Measurements from ENCODE around the gene CCDC146.

Gene CCDC146

DNA sequence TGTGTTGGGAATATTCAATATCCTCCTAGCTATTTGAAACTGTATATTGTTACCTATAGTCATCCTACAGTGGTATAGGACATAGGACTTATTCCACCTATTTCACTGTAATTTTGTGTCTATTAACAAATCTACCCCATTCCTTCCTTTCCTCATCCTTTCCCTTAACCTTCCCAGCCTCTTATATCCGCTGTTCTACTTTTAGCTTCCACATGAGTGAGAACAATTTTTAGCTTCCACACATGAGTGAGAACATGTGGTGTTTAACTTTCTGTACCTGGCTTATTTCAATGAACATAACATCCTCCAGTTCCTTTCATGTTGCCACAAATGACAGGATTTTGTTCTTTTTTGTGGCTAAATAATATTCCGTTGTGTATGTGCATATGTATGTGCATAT is 173.1 kb downstream of the CCDC146 start:
- DNase-seq = no peak

DNA sequence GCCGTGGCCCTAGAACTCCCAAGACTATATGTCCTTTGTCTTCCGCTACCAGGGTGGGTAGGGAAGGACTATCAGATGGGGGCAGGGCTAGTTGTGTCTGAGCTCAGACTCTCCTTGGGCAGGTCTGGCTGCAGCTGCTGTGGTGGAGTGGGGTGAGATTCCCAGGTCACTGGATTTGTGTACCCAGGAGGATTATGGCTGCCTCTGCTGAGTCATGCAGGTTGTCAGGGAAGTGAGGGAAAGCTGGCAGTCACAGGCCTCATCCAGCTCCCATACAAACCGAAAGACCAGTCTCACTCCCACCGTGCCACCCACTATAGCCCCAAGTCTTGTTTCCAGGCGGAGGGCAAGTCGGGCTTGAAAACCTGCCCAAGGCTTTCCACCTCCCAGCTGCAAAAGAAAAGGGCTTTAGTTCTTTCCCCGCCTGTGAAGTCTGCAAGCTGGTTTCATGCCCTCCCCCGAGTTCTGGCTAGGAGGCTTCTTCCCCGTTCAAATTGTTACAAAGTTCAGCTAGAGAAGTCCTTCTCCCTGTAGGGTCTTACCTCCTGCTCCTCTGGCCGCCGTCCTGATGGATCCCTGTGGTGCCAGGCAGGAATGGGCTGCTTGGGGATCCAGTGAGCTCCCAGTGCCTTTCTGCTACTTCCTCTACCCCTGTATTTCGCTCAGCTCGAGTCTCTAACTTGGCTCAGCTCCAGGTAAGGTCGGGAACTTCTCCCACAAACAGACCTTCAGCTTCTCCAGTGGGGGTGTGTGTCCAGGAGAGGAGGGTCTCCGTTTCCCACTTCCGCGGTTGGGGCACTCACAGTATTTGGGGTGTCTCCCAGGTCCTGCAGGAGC is 184.0 kb downstream of the CCDC146 start:
- no peak for DNase-seq

DNA sequence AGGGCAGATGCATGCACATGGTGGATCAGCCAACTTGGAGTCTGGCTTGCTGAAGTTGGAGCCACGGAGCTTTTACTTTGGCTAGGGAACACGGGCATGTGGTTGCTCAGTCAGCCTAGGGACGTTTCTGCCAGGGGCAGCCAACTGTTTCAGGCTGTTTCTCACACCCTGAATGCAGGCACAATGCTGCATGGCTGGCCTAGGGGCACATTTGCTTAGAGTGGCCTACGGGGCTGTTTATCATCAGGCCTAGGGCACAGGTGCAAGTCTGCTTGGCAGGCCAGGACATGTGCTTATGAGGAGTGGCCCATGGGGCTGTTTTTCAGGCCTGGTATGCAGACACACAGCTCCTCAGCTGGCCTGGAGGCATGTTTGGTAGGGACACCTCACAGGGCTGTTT is 186.4 kb downstream of the CCDC146 start:
- DNase-seq = no peak

DNA sequence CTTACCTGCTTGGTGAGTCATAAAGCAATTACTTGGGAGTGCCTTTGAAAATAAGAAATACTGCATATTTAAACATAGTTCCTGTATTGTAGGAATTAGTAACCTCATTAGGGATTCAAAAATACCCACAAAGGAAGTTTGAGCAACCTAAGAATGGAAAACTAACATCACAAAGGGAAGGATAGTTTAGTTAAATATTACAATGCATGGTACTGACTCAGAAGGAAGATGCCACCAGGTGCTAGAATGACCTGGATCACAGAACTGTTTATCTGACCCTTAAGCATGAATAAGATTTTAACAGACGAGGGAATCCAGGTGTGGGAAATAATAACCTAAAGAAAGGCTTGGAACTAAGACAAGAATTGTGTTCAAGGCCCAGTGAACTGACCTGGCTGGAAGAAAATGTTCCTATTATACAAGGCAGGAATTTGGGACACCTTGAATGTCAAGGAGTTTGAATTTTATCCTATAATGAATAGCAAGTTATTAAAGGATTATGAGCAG is 187.4 kb downstream of the CCDC146 start:
- DNase-seq = no peak

DNA sequence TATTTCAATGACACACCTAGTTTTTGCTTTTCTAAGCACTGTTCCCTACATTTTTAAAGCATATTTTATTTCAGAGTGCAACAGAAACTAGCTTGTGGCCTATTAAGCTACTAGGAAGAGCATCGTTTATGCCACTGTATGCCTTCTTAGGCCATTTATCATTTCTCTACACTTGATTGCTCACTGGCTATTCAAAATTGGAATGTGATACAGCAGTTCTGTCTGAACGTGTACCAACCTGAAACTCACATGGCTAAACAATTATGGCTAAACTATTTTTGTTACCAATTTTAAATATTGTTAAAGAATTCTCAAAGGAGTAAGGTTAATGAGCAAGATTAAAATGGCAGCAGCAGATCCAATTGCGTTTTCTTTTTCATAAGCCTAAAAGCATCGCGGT is 188.6 kb downstream of the CCDC146 start:
- no peak for DNase-seq

DNA sequence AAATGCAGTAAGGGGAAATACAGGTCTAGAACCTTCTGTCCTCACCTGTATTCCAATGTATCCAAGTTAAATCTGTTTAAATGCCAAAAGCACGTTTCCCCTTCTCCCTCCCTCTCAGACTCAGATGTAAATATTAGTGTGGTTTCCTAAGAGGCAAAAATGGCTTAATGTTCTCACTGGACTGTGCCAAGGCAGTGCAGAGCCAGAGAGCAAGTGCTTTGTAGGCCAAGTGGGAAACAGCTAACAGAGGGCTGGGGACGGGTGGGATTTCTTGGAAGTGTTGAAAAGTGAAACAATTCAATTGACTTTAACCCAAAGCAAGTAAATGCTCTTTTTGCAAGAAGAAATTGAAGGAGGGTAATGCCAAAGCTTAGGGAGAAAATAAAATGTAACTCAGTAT is 190.7 kb downstream of the CCDC146 start:
- DNase-seq = no peak

DNA sequence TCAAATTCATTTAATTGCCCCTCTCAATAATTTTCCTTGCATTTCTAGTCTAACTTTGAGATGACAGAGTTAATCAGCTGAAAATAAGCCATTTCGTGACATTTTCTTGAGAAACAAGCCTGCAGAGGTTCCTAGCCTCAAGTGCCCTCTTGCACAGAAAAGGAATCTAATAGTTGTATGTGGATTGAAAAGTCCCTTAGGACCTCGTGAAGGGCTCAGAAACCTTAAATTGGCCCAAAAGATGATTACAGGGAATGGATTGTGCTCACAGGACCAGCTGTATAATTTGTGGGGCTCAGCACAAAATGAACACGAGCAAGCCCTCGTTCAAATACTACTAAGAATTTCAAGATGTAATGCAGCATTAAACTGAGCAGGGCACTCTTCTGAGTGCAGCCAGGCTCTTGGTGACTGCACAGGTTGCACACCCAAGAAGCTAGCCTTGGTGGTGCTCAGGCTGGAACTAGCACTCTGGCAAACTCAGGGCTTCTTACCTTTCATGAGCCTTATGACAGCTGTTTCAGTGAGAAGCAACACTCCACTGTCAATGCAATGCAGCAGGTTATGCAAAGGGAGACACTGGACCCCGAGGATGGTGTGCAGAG is 191.6 kb downstream of the CCDC146 start:
- no peak for DNase-seq

DNA sequence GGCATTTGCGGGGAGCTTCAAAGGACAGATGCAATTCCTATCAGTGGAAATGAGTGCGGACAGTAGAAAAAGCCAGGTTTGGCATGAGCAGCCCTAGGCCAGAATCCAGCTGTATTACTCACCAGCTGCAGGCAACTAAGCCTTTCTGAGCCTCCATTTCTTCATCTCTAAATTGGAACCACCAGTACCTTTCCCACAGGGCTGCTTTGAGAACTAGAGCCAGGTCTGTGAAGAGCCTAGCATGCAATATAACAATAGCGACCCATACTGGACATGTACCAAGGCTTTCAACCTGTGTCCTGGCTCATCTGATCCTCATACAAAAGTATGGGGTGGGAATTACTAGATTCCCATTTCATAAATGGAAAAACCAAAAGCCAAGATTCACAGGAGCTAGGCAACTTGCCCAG is 192.8 kb downstream of the CCDC146 start:
- peak; percentile 39 for DNase-seq

DNA sequence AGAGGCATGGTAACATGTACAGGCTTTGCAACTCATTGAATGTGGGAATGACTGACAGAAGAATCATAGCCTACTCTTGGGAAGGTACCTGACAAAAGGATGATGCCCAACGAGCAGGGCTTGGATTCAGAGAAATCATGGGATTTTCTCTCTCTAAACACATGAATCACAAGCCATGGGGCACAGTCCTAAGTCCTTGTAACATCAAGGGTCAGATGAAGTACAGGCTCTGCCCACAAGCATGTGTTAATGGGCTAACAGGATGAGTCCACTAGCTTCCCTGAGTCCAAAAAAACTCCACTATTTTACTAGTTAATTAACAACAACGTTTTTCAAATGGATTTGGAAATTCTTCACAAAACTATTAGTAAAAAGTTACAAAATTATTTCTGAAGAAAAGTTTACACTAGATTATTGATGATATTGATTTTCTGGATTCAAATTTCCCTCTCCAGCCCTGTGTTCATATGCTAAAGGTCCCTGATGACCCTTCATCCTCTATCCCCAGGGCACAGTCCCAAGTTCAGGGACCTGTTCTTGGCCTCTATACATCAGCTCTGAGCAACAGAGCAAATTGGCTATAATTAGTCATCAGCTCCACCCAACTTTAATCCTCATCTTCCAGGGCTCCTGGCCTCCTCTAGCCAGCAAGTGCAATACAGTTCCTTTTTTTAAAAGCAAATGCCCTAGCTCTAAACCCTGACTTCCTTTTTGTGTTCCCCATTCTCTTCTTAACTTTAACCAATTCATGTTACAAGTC is 194.0 kb downstream of the CCDC146 start:
- no peak for DNase-seq

DNA sequence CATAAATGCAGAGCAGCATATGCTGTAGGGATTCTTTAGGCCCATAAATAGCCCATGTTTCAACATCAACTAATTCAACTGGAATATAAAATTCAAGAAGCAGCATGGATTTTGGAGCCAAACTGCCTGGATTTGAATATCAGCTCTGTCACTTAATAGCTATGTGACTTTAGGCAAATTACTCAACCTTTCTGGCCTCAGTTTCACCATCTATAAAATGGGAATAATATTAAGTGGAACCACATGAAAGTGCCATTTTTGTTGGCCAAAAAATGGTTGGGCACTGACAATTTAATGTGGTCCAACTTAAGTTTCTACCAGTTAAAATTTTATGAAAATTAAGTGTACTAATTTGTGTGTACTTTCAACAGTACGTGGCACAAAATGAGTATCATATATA is 195.6 kb downstream of the CCDC146 start:
- DNase-seq = no peak

DNA sequence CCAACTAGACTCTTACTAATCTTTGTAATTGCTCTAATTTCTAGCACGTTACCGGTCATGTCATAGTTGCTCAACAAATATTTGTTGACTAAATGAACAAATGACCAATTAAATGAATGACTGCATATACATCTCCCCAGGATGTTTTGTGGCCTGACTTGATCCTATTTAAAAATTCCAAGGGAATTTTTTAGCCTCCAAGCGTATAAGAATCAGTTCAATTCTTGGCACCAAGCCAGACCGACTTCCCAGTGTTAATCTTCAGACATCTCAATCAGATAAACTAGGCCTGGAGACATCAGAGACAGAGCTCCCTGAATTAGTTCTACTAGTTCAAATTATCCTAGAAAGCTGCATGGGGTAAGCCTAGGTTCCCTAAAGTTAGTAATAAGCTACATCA is 197.7 kb downstream of the CCDC146 start:
- DNase-seq = peak; percentile 31

DNA sequence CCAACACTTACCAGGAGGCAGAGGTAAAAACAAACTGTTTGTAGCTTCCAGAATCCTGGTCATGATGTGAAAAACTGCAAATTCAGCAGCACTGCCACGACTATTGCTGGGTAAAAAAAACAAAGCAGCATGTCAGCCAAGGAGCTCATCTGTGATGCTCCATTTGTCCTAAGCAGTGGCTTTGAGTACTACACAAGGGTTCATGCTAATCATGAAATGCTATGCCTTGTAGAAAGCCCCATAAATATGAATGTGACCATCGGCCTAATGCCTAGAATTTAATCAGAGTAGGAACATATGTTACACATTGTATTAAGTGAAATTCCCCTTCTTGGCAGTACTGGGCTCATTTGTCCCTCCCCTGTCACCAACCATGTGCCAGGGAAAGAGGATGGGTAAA is 198.3 kb downstream of the CCDC146 start:
- DNase-seq = no peak

DNA sequence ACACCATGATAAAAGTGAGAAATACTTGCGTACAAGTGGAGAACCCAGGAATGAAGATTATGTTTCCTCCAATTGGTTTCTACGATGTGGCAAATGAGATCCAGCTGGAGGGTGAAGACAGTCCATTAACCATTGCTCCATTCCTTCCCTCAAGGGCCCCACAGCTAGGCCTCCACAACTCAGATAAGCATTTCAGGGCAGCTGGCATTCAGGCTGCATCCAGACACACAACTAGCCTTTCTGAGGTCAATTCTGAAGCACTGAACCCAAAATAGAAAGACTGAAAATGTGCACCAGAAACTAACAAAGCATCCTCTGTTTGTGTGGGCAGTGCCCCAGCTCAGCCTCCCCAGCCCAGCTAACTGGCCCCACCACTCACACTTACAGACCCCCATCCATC is 198.9 kb downstream of the CCDC146 start:
- DNase-seq = no peak

DNA sequence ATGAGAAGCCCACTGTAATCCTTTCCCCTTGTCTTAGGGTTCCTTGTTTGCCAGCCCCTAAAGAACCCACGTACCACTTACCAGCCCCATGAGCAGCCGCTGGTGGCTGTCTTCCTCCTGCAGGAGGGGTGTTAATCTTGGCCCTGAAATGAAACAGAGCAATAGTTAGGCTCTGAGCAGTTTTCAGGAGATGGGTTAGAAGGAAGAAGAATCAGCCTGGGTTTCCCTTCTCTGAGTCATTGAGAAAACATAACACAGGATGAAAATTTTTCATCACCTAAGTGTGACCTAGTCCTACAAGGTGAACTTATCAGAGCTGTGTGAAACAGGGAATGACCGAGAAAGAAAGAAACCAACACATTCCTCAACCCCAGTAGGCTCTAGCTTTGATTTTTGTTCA is 203.7 kb downstream of the CCDC146 start:
- no peak for DNase-seq

DNA sequence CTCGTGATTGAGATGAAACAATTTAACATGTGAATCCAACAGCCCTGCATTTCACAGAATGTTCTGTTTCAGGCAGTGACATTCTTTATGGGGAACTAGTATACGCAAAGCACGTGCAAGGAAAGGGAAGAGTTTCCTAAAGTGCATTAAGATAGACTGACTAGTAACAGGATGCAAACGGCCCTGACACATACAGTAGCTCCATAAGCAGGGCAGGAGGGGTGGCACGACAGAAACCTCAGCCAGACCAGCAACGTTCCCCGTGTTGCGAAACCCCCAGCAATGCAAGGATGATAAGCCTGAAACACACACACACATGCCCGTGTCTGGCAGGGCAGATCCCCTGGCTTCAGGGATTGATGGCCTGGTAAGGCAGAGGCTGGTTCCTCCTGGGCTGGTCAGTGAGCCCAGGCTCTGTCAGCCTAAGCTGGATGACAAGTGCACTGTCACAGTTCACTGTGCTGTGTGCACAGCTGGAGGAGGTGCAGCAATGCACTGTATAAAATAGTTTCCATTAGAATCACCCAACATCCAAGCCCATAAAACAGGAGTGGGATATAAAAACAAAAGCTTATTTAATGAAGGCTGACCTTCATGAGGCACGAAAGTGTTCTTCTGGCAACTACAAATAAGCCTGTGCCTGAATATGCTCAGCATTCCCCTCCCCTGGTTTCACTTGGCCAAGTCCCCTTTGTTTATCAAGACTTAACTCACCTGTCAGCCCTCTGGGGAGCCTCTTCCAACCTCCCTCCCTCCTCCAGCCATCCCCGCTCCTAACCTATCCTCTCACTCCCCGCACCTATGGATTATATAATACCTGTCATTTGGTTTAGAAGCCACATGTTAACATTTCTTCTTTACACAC is 204.9 kb downstream of the CCDC146 start:
- no peak for DNase-seq

DNA sequence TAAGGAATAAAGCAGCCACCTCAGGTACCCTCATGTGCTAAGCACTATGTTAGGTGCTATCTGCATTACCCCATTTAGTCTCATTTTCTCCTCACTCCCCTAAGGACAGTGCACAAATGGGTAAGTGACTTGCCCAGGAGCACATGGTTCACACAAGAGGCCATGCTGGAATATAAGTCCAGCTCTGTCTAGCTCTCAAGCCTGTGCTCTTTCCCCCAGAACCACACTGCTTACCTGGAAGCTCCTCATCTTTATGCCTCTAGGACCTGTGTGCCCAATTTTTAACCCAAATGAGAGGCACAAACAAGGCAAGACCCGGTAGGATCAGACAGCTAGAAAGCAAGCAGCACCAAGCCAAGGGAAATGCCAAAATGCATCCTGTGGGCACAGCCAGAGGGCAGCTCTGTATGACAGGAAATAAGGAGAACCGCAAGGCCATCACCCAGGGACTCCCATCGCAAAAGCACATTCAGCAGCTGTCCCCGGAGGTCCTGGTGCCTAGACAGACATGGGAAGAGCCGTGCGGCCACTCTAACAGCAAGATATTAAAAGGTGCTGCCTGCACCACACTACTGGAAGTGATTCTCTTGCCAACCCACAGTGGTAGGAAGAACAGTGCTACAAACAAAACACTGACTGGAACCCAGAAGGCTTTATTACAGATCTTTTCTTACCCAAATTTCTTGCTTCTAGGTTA is 205.7 kb downstream of the CCDC146 start:
- DNase-seq = no peak

DNA sequence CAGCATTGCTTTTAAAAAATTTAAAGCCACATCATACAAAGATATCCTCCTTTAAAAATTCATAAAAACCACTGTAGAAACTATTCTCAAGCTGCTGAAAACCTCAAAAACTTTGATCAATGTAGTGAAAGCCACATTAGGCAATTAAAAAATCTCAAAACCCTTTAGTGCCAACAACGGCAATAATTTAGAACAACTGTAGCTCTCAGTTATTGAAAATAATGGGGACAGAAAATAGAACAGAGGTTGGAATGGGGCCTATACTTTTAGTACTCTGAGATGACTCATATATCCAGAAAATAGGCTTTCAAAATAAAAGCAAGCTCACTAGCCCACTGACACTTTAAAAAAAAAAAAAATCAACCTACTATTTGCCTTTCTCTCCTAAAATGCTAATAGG is 206.3 kb downstream of the CCDC146 start:
- no peak for DNase-seq

DNA sequence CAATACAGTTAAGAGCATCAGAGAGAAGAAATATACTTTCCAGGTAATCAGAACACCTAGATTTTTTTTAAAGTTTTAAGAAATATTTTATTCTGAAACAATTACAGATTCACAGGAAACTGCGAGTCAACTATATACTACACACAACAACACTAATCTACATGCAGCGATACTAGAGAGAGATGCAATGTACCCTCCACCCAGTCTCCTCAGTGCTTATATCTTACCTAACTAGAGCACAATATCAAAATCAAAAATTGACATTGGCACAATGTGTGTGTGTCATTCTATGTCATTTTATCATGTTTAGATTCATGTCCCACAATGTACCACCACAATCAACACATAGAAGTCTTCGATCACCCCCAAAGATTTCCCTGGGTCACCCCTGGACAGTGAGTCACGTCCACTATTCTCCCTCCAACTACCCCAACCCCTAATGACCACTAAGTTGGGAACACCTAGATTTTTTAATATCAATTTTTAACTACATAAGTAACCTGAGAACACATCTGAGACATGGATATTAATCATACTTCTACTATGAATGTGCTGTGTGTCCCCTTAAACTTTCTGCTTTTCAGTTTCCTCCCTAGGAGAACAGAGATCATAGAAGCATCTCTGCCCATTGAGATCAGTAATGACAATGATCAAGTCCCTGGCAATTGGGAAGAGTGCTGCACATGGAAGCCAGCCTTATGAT is 207.2 kb downstream of the CCDC146 start:
- no peak for DNase-seq

DNA sequence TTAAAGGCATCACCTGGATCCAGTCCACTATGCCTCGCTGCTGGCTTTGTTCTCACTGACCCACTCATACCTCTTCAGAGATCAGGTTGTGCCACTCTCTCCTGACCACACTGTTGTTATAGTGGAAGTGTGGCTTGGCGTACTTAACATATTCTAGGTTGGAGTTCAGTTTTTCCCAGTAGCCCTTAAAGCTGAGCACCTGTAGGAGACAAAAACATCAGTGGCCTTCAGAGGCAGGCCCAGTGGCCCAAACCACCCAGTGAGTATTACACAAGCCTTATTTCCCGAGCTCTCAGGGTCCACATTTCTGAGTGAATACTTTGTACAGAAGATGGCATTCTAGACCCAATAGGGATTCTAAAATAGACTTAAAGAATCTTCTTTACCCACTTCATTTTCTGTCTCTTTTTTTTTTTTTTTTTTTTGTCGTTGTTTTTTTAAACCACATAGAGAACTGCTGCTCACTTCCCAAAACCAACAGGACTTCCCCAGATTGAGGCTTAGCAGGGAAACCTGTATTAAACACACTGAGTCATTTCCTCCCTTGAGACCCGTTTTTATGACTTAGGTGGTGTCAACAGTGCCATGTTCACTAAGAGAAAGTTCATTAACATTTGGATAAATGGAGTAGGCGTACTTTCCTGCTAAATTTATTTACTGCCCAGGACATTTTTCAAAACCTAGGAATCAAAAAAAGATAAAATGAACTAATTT is 207.9 kb downstream of the CCDC146 start:
- no peak for DNase-seq

DNA sequence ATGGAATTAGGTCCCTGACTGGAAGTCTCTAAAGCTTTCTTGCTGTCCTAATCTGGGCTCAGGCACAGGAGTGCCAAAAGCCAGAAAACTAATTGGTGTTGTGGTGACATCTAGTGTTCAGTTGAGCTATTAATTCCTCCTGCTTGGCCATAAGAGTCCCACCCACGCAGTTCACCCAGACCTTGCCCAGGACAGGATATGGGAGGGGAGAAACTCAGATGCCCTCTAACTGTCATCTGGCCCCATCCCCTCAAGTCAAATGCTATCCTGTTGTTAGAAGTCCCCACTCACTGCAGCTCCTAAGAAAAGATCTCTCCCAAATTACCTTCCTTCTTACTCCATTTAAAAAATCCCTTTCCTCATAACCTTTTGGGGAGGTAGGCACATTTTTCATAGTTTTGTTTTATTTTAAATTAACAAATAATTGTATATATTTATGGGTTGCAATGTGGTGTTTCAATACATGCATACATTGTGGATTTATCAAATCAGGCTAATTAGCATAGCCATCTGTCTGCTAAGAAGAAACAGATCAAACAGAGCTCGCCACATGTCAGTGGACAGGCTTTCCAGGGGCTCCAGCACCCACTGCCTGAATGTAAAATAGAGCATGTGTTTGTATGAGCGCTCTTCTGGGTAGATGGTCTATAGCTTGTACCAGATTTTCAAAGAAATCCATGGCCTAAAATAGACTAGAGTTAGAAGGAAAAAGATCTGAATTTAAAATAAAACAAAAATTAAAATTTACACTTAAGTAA is 209.7 kb downstream of the CCDC146 start:
- DNase-seq = peak; percentile 92

Data from eye (tissue), 1 donor.